ENCODE results near the gene UBE3A.

Gene UBE3A

GRCh38 chr15:25329696-25330095 lies 109.1 kb downstream of the UBE3A start:
- Histone ChIP-seq H3K36me3 (replicated peaks) (no peaks in the 10 kb centered on the region), H3K27ac (no peak overlapping the region), H3K4me3 (ENCODE audit: low read depth, low read length) (no peak overlapping the region), H3K27me3 (replicated peaks) (no peaks in the 10 kb centered on the region)
- in situ Hi-C loops (cut with HindIII; ENCODE audit: low pct_ligation_motif_present, low sequenced_read_pairs) = no loop called here
- DNase-seq = no peak
- TF ChIP-seq CTCF (IDR thresholded peaks at IDR 0.05; ENCODE audit: low read depth, low read length, missing control alignments) = no peak

GRCh38 chr15:25327686-25328085 lies 111.1 kb downstream of the UBE3A start:
- TF ChIP-seq CTCF (IDR thresholded peaks at IDR 0.05; ENCODE audit: low read depth, low read length, missing control alignments) = no peak
- no peak for DNase-seq
- no peak overlapping the region for H3K4me3 ChIP-seq (ENCODE audit: low read depth, low read length)
- H3K27ac ChIP-seq = no peak overlapping the region
- in situ Hi-C loops (cut with HindIII; ENCODE audit: low pct_ligation_motif_present, low sequenced_read_pairs) = no loop called here
- H3K27me3 ChIP-seq (replicated peaks) = no peaks in the 10 kb centered on the region
- H3K36me3 ChIP-seq (replicated peaks) = no peaks in the 10 kb centered on the region

GRCh38 chr15:25325187-25325586 lies 113.6 kb downstream of the UBE3A start:
- no peak for DNase-seq
- Histone ChIP-seq H3K36me3 (replicated peaks) (no peaks in the 10 kb centered on the region), H3K27me3 (replicated peaks) (no peaks in the 10 kb centered on the region), H3K4me3 (ENCODE audit: low read depth, low read length) (no peak overlapping the region), H3K27ac (no peak overlapping the region)
- no peak for TF ChIP-seq CTCF (IDR thresholded peaks at IDR 0.05; ENCODE audit: low read depth, low read length, missing control alignments)
- in situ Hi-C loops (cut with HindIII; ENCODE audit: low pct_ligation_motif_present, low sequenced_read_pairs) = no loop called here

GRCh38 chr15:25323420-25323819 lies 115.4 kb downstream of the UBE3A start:
- no peak for DNase-seq
- Histone ChIP-seq H3K36me3 (replicated peaks) (no peaks in the 10 kb centered on the region), H3K27me3 (replicated peaks) (no peaks in the 10 kb centered on the region), H3K27ac (no peak overlapping the region), H3K4me3 (ENCODE audit: low read depth, low read length) (no peak overlapping the region)
- no peak for TF ChIP-seq CTCF (IDR thresholded peaks at IDR 0.05; ENCODE audit: low read depth, low read length, missing control alignments)
- in situ Hi-C loops (cut with HindIII; ENCODE audit: low pct_ligation_motif_present, low sequenced_read_pairs) = no loop called here

GRCh38 chr15:25287823-25288222 lies 151.0 kb downstream of the UBE3A start:
- no peaks in the 10 kb centered on the region for H3K36me3 ChIP-seq (replicated peaks)
- H3K4me3 ChIP-seq (ENCODE audit: low read depth, low read length) = no peak overlapping the region
- in situ Hi-C loops (cut with HindIII; ENCODE audit: low pct_ligation_motif_present, low sequenced_read_pairs) = no loop called here
- no peak overlapping the region for H3K27ac ChIP-seq
- no peaks in the 10 kb centered on the region for H3K27me3 ChIP-seq (replicated peaks)
- no peak for TF ChIP-seq CTCF (IDR thresholded peaks at IDR 0.05; ENCODE audit: low read depth, low read length, missing control alignments)
- DNase-seq = no peak
